A673 (cell line): ENCODE results near the gene SMAD4. TPM values are rescaled to one million over a fixed set of nuclear protein-coding genes. Genes with fewer than 3 reads are reported as not detected.
A peak's percentile ranks its signal among the peaks of the same experiment; 100 is the strongest.

Source experiments
- BruUV-seq: library from RNA; stranded (reverse); fragments of 400-500 nt; replicated peaks from 2 replicates; lab custom pipeline; 2021; lab: Mats Ljungman, UMichigan
- CTCF ChIA-PET: fragments of 300-600 bp; sonication (Branson Sonifier 250); formaldehyde crosslinking; loops from one replicate; lab custom pipeline; 2022; ENCODE audit warnings: antibody characterized with exemption; lab: Charles Lee
- POLR2A ChIA-PET: fragments of 300-600 bp; sonication (Branson Sonifier 250); formaldehyde crosslinking; loops from one replicate; lab custom pipeline; 2022; ENCODE audit warnings: antibody characterized with exemption; ENCODE audit not compliant: low non-redundant PET; lab: Charles Lee
- DNase-seq: peaks from one replicate; pipeline ENCODE4 v3.0.0-alpha.2; 2015; ENCODE audit warnings: low spot score
- H3K27ac ChIP-seq: fragments of 200-600 bp; sonication (generic); 2 replicates; pipeline ENCODE4 v1.5.1; 2016; ENCODE audit warnings: mixed run types, low read depth, mild to moderate bottlenecking, mixed read lengths, antibody characterized with exemption, low read length; ENCODE audit not compliant: poor library complexity, severe bottlenecking
- H3K27me3 ChIP-seq: fragments of 200-600 bp; sonication (generic); replicated peaks from 2 replicates; pipeline ENCODE4 v1.6.1; 2017; ENCODE audit warnings: mixed run types, low read depth, mild to moderate bottlenecking, mixed read lengths, antibody characterized with exemption, low read length; ENCODE audit not compliant: insufficient read depth, poor library complexity
- H3K36me3 ChIP-seq: fragments of 200-600 bp; sonication (generic); 2 replicates; pipeline ENCODE4 v1.6.1; 2016; ENCODE audit warnings: mixed run types, mild to moderate bottlenecking, mixed read lengths, antibody characterized with exemption, low read length; ENCODE audit not compliant: insufficient read depth, poor library complexity, severe bottlenecking
- H3K4me1 ChIP-seq: fragments of 200-600 bp; sonication (generic); 2 replicates; pipeline ENCODE4 v1.6.1; 2017; ENCODE audit warnings: mixed run types, mild to moderate bottlenecking, mixed read lengths, antibody characterized with exemption, low read length; ENCODE audit not compliant: insufficient read depth, poor library complexity, severe bottlenecking
- H3K4me3 ChIP-seq: fragments of 200-600 bp; sonication (generic); 2 replicates; pipeline ENCODE4 v1.5.1; 2016; ENCODE audit warnings: low read depth, mixed run types, mild to moderate bottlenecking, mixed read lengths, low read length; ENCODE audit not compliant: poor library complexity, severe bottlenecking
- H3K9me3 ChIP-seq: fragments of 200-600 bp; sonication (generic); 2 replicates; pipeline ENCODE4 v1.6.1; 2016; ENCODE audit warnings: mixed run types, low read depth, mild to moderate bottlenecking, mixed read lengths, antibody characterized with exemption, low read length; ENCODE audit not compliant: poor library complexity, severe bottlenecking
- EZH2 ChIP-seq: fragments of 200-600 bp; sonication (generic); IDR thresholded peaks from 2 replicates; pipeline ENCODE4 v1.6.1; 2017; ENCODE audit warnings: borderline replicate concordance, low read depth, mild to moderate bottlenecking, mixed read lengths, antibody characterized with exemption, low read length; ENCODE audit not compliant: poor library complexity, severe bottlenecking
- intact Hi-C: fragments of 100-400 bp; cut with micrococcal nuclease; formaldehyde crosslinking; loops from one replicate; pipeline ENCODE4 v1.10.0; 2022; ENCODE audit not compliant: unreplicated experiment
- total RNA-seq: library from RNA; stranded (reverse); gene quantifications from 2 replicates; pipeline ENCODE4 v1.2.3, GENCODE V29; 2021
- TF ChIP-seq, protein P1 (sequence below): fragments of 300-800, 200-600 bp; sonication (generic); conservative IDR thresholded peaks from 2 replicates; pipeline ENCODE4 v1.5.1; 2017; ENCODE audit warnings: low read depth, mild to moderate bottlenecking, antibody characterized with exemption, low read length, moderate library complexity, mixed read lengths

Gene SMAD4
- total RNA-seq, 1 experiment from 2014 or later = 120 TPM

DNA sequence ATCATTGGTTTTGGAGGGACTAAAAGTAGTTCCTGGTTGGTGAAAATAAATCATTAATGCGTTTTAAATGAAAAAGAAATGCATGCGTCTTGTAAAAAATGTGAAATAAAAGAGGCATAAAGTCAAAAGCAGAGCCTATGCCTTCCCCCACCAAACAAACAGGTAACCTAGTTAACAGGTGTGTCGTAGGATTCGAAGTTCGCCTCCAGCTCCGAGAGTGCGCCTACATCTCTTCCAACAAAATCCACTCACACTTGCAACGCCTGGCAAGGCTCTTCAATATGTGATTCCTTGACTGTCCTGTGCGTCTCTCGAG, 677 bp upstream of the SMAD4 start:
- no peak for DNase-seq

DNA sequence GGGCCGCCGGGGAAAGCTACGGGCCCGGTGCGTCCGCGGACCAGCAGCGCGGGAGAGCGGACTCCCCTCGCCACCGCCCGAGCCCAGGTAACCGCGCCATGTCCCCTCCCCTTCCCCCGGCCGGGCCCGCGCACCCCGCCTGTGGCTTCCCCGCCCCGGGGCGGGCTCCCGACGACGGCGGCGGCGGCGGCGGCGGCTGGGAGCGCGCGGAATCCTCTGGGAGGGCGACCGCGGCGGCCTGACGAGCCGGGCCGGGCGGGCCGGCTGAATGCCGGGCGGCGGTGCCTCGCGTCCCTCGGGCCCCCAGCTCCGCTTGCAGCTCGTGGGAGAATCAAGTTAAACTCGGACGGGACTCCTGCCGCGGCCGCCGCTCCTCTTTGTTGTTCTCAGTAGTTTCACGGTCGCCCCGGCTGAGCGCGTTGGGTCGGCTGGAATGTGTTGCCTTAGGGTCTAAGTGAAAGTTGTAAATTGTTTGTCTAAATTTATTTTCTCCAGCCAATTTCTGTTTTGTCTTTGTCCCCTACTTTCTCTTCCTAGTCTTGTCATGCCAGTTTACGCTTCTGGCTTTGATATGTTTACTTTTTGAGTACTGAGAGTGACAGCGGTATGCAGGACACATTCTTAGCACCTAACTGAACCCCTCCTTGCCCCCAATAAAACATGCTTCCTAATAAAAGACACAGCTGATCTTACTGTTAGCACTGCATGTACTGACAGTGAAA, 685 bp downstream of the SMAD4 start:
- H3K9me3 ChIP-seq = no peaks in the 10 kb centered on the region
- no peaks in the 10 kb centered on the region for H3K36me3 ChIP-seq
- H3K4me1 ChIP-seq = peaks cover 32% of the 10 kb centered on the region
- CTCF ChIA-PET = interaction anchor here (1.0 kb wide), 1 partner anchor 210 kb away, joined by 3 read pairs; no protein-coding TSS in a partner anchor
- POLR2A ChIA-PET = interaction anchor here (0.5 to 0.6 kb wide), 3 partner anchors 27 to 208 kb away, joined by 3 read pairs; partner anchors contain the start of gene ME2
- no peak for TF ChIP-seq EZH2
- TF ChIP-seq, protein P1, sequence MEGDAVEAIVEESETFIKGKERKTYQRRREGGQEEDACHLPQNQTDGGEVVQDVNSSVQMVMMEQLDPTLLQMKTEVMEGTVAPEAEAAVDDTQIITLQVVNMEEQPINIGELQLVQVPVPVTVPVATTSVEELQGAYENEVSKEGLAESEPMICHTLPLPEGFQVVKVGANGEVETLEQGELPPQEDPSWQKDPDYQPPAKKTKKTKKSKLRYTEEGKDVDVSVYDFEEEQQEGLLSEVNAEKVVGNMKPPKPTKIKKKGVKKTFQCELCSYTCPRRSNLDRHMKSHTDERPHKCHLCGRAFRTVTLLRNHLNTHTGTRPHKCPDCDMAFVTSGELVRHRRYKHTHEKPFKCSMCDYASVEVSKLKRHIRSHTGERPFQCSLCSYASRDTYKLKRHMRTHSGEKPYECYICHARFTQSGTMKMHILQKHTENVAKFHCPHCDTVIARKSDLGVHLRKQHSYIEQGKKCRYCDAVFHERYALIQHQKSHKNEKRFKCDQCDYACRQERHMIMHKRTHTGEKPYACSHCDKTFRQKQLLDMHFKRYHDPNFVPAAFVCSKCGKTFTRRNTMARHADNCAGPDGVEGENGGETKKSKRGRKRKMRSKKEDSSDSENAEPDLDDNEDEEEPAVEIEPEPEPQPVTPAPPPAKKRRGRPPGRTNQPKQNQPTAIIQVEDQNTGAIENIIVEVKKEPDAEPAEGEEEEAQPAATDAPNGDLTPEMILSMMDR = no peak
- no TSS peak for BruUV-seq
- H3K27me3 ChIP-seq = no peaks in the 10 kb centered on the region
- H3K27ac ChIP-seq = peak overlapping the region; percentile 89
- intact Hi-C loops = no loop called here
- peak; percentile 77 for DNase-seq
- peak overlapping the region; percentile 80 for H3K4me3 ChIP-seq

More for the DNA sequence above, 677 bp upstream of the SMAD4 start:
- CTCF ChIA-PET = interaction anchor here (0.7 kb wide), 1 partner anchor 210 kb away, joined by 4 read pairs; no protein-coding TSS in a partner anchor
- H3K27me3 ChIP-seq = no peaks in the 10 kb centered on the region
- POLR2A ChIA-PET = no interaction called here
- BruUV-seq = TSS peak; percentile 55
- intact Hi-C loops = no loop called here
- H3K36me3 ChIP-seq = no peaks in the 10 kb centered on the region
- peak overlapping the region; percentile 80 for H3K4me3 ChIP-seq
- TF ChIP-seq, protein P1 = no peak
- no peak for TF ChIP-seq EZH2
- peaks cover 32% of the 10 kb centered on the region for H3K4me1 ChIP-seq
- H3K9me3 ChIP-seq = no peaks in the 10 kb centered on the region
- H3K27ac ChIP-seq = peak overlapping the region; percentile 89

- CTCF ChIA-PET = no interaction called here
- H3K4me1 ChIP-seq = peaks cover 36% of the 10 kb centered on the region
- TF ChIP-seq, protein P1 = no peak
- TF ChIP-seq EZH2 = no peak
- H3K36me3 ChIP-seq = no peaks in the 10 kb centered on the region
- POLR2A ChIA-PET = no interaction called here
- no TSS peak for BruUV-seq
- peak overlapping the region; percentile 80 for H3K4me3 ChIP-seq
- no peak for DNase-seq
- intact Hi-C loops = no loop called here
- H3K9me3 ChIP-seq = no peaks in the 10 kb centered on the region
- no peaks in the 10 kb centered on the region for H3K27me3 ChIP-seq
- H3K27ac ChIP-seq = no peak overlapping the region
Measured at GRCh38 chr18:51032193-51032592, 2.2 kb downstream of the SMAD4 start.
